Transverse colon (tissue), 3 donors: ENCODE data around the gene KTN1.

Source experiments
- CTCF ChIP-seq, 5 experiments: fragments of 200-600 bp in 3 of 5; fragments of 450-650 bp in 2 of 5; sonication (generic) in 3 of 5; IDR thresholded peaks; 1 replicate in 2 of 5; 2 replicates in 3 of 5; pipeline ENCODE4 v1.5.1; 2016 to 2017; ENCODE audit warnings: antibody characterized with exemption in 5 of 5, inconsistent platforms in 3 of 5, mild to moderate bottlenecking in 2 of 5, moderate library complexity in 1 of 5
- POLR2A ChIP-seq: fragments of 450-650 bp; IDR thresholded peaks from one replicate; pipeline ENCODE4 v1.6.1; 2016; ENCODE audit warnings: antibody characterized with exemption, mild to moderate bottlenecking, moderate library complexity

GRCh38 chr14:55722054-55722453, 142.0 kb downstream of the KTN1 start:
- TF ChIP-seq CTCF (IDR thresholded peaks at IDR 0.05), result no peak
- TF ChIP-seq POLR2A, result no peak
